Neural cell (in vitro differentiated cells): Measurements from ENCODE around the gene ESD. TPM values are rescaled to one million over a fixed set of nuclear protein-coding genes. Genes with fewer than 3 reads are reported as not detected.
"Not testable (repeated sequence)": the region's sequence is repeated elsewhere in the genome, so short reads cannot be mapped to it uniquely, and the experiment has no call there.

ENCODE experiments used
- H2AFZ ChIP-seq: fragments of 200-600, 300-800 bp; sonication (generic), shearing (Covaris generic); 2 replicates; pipeline ENCODE4 v1.6.0; 2014; ENCODE audit warnings: low read depth, mild to moderate bottlenecking, antibody characterized with exemption, low read length, moderate library complexity
- H3F3A ChIP-seq: fragments of 200-600 bp; shearing (Covaris generic); 2 replicates; pipeline ENCODE4 v1.6.1; 2016; ENCODE audit warnings: mild to moderate bottlenecking, moderate library complexity, mixed read lengths, antibody characterized with exemption, low read length; ENCODE audit not compliant: insufficient read depth, poor library complexity, severe bottlenecking
- H3K27ac ChIP-seq: fragments of 200-600, 300-800 bp; sonication (generic), shearing (Covaris generic); 2 replicates; pipeline ENCODE4 v1.5.1; 2014; ENCODE audit warnings: mild to moderate bottlenecking, low read length, moderate library complexity
- H3K27me3 ChIP-seq: fragments of 300-800, 200-600 bp; sonication (generic), shearing (Covaris generic); 2 replicates; pipeline ENCODE4 v1.6.0; 2014; ENCODE audit warnings: mild to moderate bottlenecking, low read depth, low read length, moderate library complexity; ENCODE audit not compliant: insufficient read depth
- H3K36me3 ChIP-seq: fragments of 300-800, 200-600 bp; sonication (generic), shearing (Covaris generic); 2 replicates; pipeline ENCODE4 v1.5.1; 2014; ENCODE audit warnings: mild to moderate bottlenecking, antibody characterized with exemption, low read length, moderate library complexity; ENCODE audit not compliant: insufficient read depth
- H3K4me2 ChIP-seq: fragments of 300-800, 200-600 bp; sonication (generic), shearing (Covaris generic); 2 replicates; pipeline ENCODE4 v1.6.0; 2014; ENCODE audit warnings: mild to moderate bottlenecking, low read length
- H3K4me3 ChIP-seq: fragments of 300-800, 200-600 bp; sonication (generic), shearing (Covaris generic); 2 replicates; pipeline ENCODE4 v1.5.1; 2014; ENCODE audit warnings: mild to moderate bottlenecking, low read length, moderate library complexity
- H3K79me2 ChIP-seq: fragments of 200-600 bp; shearing (Covaris generic); replicated peaks from 2 replicates; pipeline ENCODE4 v1.6.0; 2014; ENCODE audit warnings: mild to moderate bottlenecking, low read length, moderate library complexity; ENCODE audit not compliant: insufficient read depth
- H3K9ac ChIP-seq: fragments of 300-800, 200-600 bp; sonication (generic), shearing (Covaris generic); 2 replicates; pipeline ENCODE4 v1.6.1; 2016; ENCODE audit warnings: mild to moderate bottlenecking, low read length, mixed read lengths
- H3K9me2 ChIP-seq: fragments of 200-600 bp; shearing (Covaris generic); 2 replicates; pipeline ENCODE4 v1.6.1; 2016; ENCODE audit warnings: mild to moderate bottlenecking, low read length, mixed read lengths; ENCODE audit not compliant: insufficient read depth
- H3K9me3 ChIP-seq: fragments of 200-600, 300-800 bp; sonication (generic), shearing (Covaris generic); 2 replicates; pipeline ENCODE4 v1.6.1; 2016; ENCODE audit warnings: mild to moderate bottlenecking, mixed run types, low read length, moderate library complexity, mixed read lengths
- H4K20me1 ChIP-seq: fragments of 200-600 bp; shearing (Covaris generic); 2 replicates; pipeline ENCODE4 v1.6.1; 2016; ENCODE audit warnings: mild to moderate bottlenecking, mixed run types; ENCODE audit not compliant: insufficient read depth
- CTCF ChIP-seq: fragments of 450-650 bp; IDR thresholded peaks from 2 replicates; pipeline ENCODE4 v1.5.1; 2014; ENCODE audit warnings: antibody characterized with exemption, mild to moderate bottlenecking, moderate library complexity; ENCODE audit not compliant: poor library complexity, severe bottlenecking
- EP300 ChIP-seq: fragments of 450-650 bp; conservative IDR thresholded peaks from 2 replicates; pipeline ENCODE4 v1.6.1; 2014; ENCODE audit warnings: antibody characterized with exemption, mild to moderate bottlenecking, moderate library complexity; ENCODE audit not compliant: poor library complexity, severe bottlenecking
- EZH2 ChIP-seq: fragments of 200-600, 300-800 bp; shearing (Covaris generic), sonication (generic); IDR thresholded peaks from 2 replicates; pipeline ENCODE4 v1.6.1; 2014; ENCODE audit warnings: antibody characterized with exemption, low read length, borderline replicate concordance, mild to moderate bottlenecking; ENCODE audit not compliant: insufficient read depth, poor library complexity, severe bottlenecking
- MXI1 ChIP-seq: fragments of 450-650 bp; conservative IDR thresholded peaks from 2 replicates; pipeline ENCODE4 v1.6.1; 2014; ENCODE audit warnings: antibody characterized with exemption, mild to moderate bottlenecking; ENCODE audit not compliant: poor library complexity, severe bottlenecking
- POLR2AphosphoS5 ChIP-seq: IDR thresholded peaks from 2 replicates; pipeline ENCODE4 v1.6.1; 2012
- RAD21 ChIP-seq: fragments of 450-650 bp; conservative IDR thresholded peaks from 2 replicates; pipeline ENCODE4 v1.6.1; 2014; ENCODE audit warnings: antibody characterized with exemption, mild to moderate bottlenecking, moderate library complexity
- REST ChIP-seq: IDR thresholded peaks from 2 replicates; pipeline ENCODE4 v1.6.1; 2012; ENCODE audit warnings: borderline replicate concordance
- SMC3 ChIP-seq: fragments of 450-650 bp; conservative IDR thresholded peaks from 2 replicates; pipeline ENCODE4 v1.6.1; 2014; ENCODE audit warnings: antibody characterized with exemption, mild to moderate bottlenecking, moderate library complexity; ENCODE audit not compliant: poor library complexity
- TAF1 ChIP-seq: IDR thresholded peaks from 2 replicates; pipeline ENCODE4 v1.6.1; 2012; ENCODE audit warnings: low read depth
- polyA plus RNA-seq: library from polyadenylated mRNA; depleted of rRNA; stranded (reverse); fragments of >200 nt; gene quantifications from 2 replicates; pipeline ENCODE4 v1.2.3, GENCODE V29; 2014

ESD gene
- polyA plus RNA-seq, 1 donor from 2014 or later, result 94.6 TPM

GRCh38 chr13:46816371-46816770 is 19.4 kb upstream of the ESD start:
- Histone ChIP-seq H3K36me3 (no peaks in the 10 kb centered on the region), H3K27me3 (no peaks in the 10 kb centered on the region), H3K4me3 (no peak overlapping the region), H3K9me2 (no peaks in the 10 kb centered on the region), H3F3A (no peaks in the 10 kb centered on the region), H3K27ac (no peak overlapping the region), H3K4me2 (no peak overlapping the region), H3K9ac (no peak overlapping the region), H4K20me1 (no peaks in the 10 kb centered on the region), H3K79me2 (no peaks in the 10 kb centered on the region), H3K9me3 (peaks cover 4% of the 10 kb centered on the region), H2AFZ (no peak overlapping the region)
- TF ChIP-seq EZH2 (no peak), CTCF (no peak), REST (no peak), EP300 (no peak), POLR2AphosphoS5 (no peak), RAD21 (no peak), MXI1 (no peak), TAF1 (no peak)

GRCh38 chr13:46812301-46812797 is 15.4 kb upstream of the ESD start:
- no peaks in the 10 kb centered on the region for H4K20me1 ChIP-seq
- TF ChIP-seq SMC3, result no peak
- no peaks in the 10 kb centered on the region for H3K79me2 ChIP-seq
- H3K9ac ChIP-seq, result no peak overlapping the region
- H3K4me2 ChIP-seq, result no peak overlapping the region
- H3K9me2 ChIP-seq, result no peaks in the 10 kb centered on the region
- H3F3A ChIP-seq, result no peaks in the 10 kb centered on the region
- H3K27me3 ChIP-seq, result no peaks in the 10 kb centered on the region
- H3K27ac ChIP-seq, result no peak overlapping the region
- H3K4me3 ChIP-seq, result no peak overlapping the region
- peaks cover 4% of the 10 kb centered on the region for H3K9me3 ChIP-seq
- H2AFZ ChIP-seq, result no peak overlapping the region
- no peaks in the 10 kb centered on the region for H3K36me3 ChIP-seq

GRCh38 chr13:46810440-46810839 is 13.5 kb upstream of the ESD start:
- no peaks in the 10 kb centered on the region for H4K20me1 ChIP-seq
- peaks cover 4% of the 10 kb centered on the region for H3K9me3 ChIP-seq
- no peaks in the 10 kb centered on the region for H3K36me3 ChIP-seq
- H3F3A ChIP-seq, result no peaks in the 10 kb centered on the region
- no peak for TF ChIP-seq EP300
- no peaks in the 10 kb centered on the region for H3K79me2 ChIP-seq
- no peaks in the 10 kb centered on the region for H3K9me2 ChIP-seq
- no peak overlapping the region for H3K4me2 ChIP-seq
- H3K9ac ChIP-seq, result no peak overlapping the region
- H3K4me3 ChIP-seq, result no peak overlapping the region
- no peaks in the 10 kb centered on the region for H3K27me3 ChIP-seq
- H3K27ac ChIP-seq, result no peak overlapping the region
- H2AFZ ChIP-seq, result no peak overlapping the region

- not testable (repeated sequence) for H3K27me3 ChIP-seq, H3F3A ChIP-seq, H3K9ac ChIP-seq, H3K9me2 ChIP-seq, H3K27ac ChIP-seq, H3K79me2 ChIP-seq, H3K4me3 ChIP-seq, H2AFZ ChIP-seq, H3K36me3 ChIP-seq, H3K9me3 ChIP-seq, H4K20me1 ChIP-seq, H3K4me2 ChIP-seq
Measured at GRCh38 chr13:46804921-46805320, 8.0 kb upstream of the ESD start.
